HepG2 (cell line): ENCODE measurements around the gene GDI1. TPM values are rescaled to one million over a fixed set of nuclear protein-coding genes. Genes with fewer than 3 reads are reported as not detected.

Experiments used
- KIAA2018 ChIP-seq: sonication (generic); formaldehyde crosslinking; IDR thresholded peaks from 2 replicates; pipeline ENCODE4 v1.5.0; 2020; ENCODE audit warnings: mild to moderate bottlenecking, missing genetic modification reagents, borderline replicate concordance
- REXO4 ChIP-seq: sonication (generic); formaldehyde crosslinking; IDR thresholded peaks from 2 replicates; pipeline ENCODE4 v1.8.0; 2022; ENCODE audit warnings: missing genetic modification reagents, mild to moderate bottlenecking, borderline replicate concordance
- RFX5 ChIP-seq: IDR thresholded peaks from 2 replicates; pipeline ENCODE4 v1.6.1; 2011; ENCODE audit warnings: low read depth, low read length, improper control_type of control experiment
- THAP7 ChIP-seq: sonication (generic); formaldehyde crosslinking; IDR thresholded peaks from 2 replicates; pipeline ENCODE4 v1.8.1; 2023; ENCODE audit warnings: mild to moderate bottlenecking, missing genetic modification reagents
- ZNF75D ChIP-seq: sonication (generic); formaldehyde crosslinking; IDR thresholded peaks from 2 replicates; pipeline ENCODE4 v1.8.1; 2023; ENCODE audit warnings: missing genetic modification reagents, mild to moderate bottlenecking, borderline replicate concordance
- polyA plus RNA-seq, 8 experiments: library from polyadenylated mRNA; depleted of rRNA in 3 of 8; stranded (reverse) in 7 of 8; unstranded in 1 of 8; fragments of >200 nt; fragmentation: Illumina TruSeq in 4 of 8; extraction: Trizol in 4 of 8; gene quantifications; 2 replicates each; pipeline versions ENCODE4 v1.2.1 to v1.2.3, GENCODE V29; 2011 to 2016; ENCODE audit warnings: low read depth in 4 of 8, missing spikeins in 1 of 8, mixed read lengths in 1 of 8; ENCODE audit not compliant: insufficient read depth in 1 of 8
- total RNA-seq, 5 experiments: library from RNA; depleted of rRNA; stranded (reverse); fragments of >200 nt; fragmentation: Illumina TruSeq; extraction: Trizol; gene quantifications; 2 replicates each; pipeline ENCODE4 v1.2.3, GENCODE V29; 2016; ENCODE audit warnings: low read depth in 1 of 5
- TF ChIP-seq, protein P1 (sequence below): sonication (generic); formaldehyde crosslinking; IDR thresholded peaks from 2 replicates; pipeline ENCODE4 v1.5.1; 2020; ENCODE audit warnings: mild to moderate bottlenecking, missing genetic modification reagents, moderate library complexity
- TF ChIP-seq, protein P2 (sequence below): sonication (generic); formaldehyde crosslinking; IDR thresholded peaks from 2 replicates; pipeline ENCODE4 v1.4.0; 2020; ENCODE audit warnings: low read depth, missing genetic modification reagents

GDI1 gene
- total and polyA plus RNA-seq, 2 of the 13 experiments (the other 11 are each of a cell fraction or from before 2014, with no cell fraction given), result 17.4 to 105 TPM

- TF ChIP-seq, protein P1, sequence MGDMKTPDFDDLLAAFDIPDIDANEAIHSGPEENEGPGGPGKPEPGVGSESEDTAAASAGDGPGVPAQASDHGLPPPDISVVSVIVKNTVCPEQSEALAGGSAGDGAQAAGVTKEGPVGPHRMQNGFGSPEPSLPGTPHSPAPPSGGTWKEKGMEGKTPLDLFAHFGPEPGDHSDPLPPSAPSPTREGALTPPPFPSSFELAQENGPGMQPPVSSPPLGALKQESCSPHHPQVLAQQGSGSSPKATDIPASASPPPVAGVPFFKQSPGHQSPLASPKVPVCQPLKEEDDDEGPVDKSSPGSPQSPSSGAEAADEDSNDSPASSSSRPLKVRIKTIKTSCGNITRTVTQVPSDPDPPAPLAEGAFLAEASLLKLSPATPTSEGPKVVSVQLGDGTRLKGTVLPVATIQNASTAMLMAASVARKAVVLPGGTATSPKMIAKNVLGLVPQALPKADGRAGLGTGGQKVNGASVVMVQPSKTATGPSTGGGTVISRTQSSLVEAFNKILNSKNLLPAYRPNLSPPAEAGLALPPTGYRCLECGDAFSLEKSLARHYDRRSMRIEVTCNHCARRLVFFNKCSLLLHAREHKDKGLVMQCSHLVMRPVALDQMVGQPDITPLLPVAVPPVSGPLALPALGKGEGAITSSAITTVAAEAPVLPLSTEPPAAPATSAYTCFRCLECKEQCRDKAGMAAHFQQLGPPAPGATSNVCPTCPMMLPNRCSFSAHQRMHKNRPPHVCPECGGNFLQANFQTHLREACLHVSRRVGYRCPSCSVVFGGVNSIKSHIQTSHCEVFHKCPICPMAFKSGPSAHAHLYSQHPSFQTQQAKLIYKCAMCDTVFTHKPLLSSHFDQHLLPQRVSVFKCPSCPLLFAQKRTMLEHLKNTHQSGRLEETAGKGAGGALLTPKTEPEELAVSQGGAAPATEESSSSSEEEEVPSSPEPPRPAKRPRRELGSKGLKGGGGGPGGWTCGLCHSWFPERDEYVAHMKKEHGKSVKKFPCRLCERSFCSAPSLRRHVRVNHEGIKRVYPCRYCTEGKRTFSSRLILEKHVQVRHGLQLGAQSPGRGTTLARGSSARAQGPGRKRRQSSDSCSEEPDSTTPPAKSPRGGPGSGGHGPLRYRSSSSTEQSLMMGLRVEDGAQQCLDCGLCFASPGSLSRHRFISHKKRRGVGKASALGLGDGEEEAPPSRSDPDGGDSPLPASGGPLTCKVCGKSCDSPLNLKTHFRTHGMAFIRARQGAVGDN (CRISPR knock-in tag), result peak; percentile 4; the same call in 1 of the 2 replicates
- TF ChIP-seq KIAA2018 (CRISPR knock-in tag), result no peak
- TF ChIP-seq ZNF75D (CRISPR knock-in tag), result no peak
- TF ChIP-seq THAP7 (CRISPR knock-in tag), result no peak
- no peak for TF ChIP-seq REXO4 (CRISPR knock-in tag)
- TF ChIP-seq, protein P2, sequence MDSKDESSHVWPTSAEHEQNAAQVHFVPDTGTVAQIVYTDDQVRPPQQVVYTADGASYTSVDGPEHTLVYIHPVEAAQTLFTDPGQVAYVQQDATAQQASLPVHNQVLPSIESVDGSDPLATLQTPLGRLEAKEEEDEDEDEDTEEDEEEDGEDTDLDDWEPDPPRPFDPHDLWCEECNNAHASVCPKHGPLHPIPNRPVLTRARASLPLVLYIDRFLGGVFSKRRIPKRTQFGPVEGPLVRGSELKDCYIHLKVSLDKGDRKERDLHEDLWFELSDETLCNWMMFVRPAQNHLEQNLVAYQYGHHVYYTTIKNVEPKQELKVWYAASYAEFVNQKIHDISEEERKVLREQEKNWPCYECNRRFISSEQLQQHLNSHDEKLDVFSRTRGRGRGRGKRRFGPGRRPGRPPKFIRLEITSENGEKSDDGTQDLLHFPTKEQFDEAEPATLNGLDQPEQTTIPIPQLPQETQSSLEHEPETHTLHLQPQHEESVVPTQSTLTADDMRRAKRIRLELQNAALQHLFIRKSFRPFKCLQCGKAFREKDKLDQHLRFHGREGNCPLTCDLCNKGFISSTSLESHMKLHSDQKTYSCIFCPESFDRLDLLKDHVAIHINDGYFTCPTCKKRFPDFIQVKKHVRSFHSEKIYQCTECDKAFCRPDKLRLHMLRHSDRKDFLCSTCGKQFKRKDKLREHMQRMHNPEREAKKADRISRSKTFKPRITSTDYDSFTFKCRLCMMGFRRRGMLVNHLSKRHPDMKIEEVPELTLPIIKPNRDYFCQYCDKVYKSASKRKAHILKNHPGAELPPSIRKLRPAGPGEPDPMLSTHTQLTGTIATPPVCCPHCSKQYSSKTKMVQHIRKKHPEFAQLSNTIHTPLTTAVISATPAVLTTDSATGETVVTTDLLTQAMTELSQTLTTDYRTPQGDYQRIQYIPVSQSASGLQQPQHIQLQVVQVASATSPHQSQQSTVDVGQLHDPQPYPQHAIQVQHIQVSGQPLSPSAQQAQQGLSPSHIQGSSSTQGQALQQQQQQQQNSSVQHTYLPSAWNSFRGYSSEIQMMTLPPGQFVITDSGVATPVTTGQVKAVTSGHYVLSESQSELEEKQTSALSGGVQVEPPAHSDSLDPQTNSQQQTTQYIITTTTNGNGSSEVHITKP (CRISPR knock-in tag), result peak; percentile 94
- no peak for TF ChIP-seq RFX5
Observed at GRCh38 chrX:154458116-154458953, 21.4 kb downstream of the GDI1 start, which contains the start of gene PLXNA3 (continued).
